C1 segment of cervical spinal cord (tissue), 14 donors: ENCODE measurements around the gene ID3.

Experiments used
- DNase-seq, 14 donors: peaks; one replicate each; lab custom pipeline; 2025; lab: John Stamatoyannopoulos, UW

ID3 gene

GRCh38 chr1:23527900-23528249, 31.4 kb downstream of the ID3 start:
- DNase-seq = no peak

- DNase-seq = no peak
Measured at GRCh38 chr1:23527366-23527765, 31.9 kb downstream of the ID3 start.

GRCh38 chr1:23526329-23527041, 32.8 kb downstream of the ID3 start:
- DNase-seq = no peak

GRCh38 chr1:23525558-23526250, 33.6 kb downstream of the ID3 start:
- no peak for DNase-seq

DNA sequence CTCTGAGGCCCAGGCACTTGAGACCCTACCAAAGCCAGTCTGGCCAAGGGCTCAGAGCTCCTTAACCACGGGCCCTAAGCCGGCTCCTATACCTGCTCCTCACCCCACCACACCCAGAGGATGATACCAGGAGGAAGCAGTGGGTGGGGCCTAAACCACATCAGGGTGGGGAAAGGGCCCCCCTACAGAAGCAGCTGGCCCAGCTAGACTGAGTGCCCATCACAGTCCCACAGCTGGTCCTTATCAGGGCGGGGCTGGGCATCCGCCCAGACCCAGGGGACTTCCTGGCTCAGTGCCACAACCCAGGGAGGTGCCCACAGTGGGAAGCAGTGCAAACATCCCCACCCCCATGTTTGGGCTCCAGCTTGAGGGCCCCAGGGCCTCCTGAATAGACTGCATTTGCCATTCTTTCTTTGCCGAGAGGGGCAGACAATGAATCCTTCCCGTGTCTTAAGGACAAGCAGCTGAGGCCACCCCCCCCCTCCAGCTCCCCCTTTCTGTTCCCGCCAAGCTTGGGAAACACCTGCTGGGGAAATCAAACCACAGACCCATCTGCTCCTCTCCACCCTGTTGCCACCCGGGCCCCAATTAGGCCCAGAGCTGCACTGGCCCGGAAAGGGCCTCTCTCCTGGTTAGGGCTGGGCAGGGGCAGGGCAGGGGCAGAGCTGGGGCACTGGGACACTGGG, 34.4 kb downstream of the ID3 start:
- DNase-seq = no peak

GRCh38 chr1:23524163-23524562, 35.1 kb downstream of the ID3 start:
- no peak for DNase-seq

DNA sequence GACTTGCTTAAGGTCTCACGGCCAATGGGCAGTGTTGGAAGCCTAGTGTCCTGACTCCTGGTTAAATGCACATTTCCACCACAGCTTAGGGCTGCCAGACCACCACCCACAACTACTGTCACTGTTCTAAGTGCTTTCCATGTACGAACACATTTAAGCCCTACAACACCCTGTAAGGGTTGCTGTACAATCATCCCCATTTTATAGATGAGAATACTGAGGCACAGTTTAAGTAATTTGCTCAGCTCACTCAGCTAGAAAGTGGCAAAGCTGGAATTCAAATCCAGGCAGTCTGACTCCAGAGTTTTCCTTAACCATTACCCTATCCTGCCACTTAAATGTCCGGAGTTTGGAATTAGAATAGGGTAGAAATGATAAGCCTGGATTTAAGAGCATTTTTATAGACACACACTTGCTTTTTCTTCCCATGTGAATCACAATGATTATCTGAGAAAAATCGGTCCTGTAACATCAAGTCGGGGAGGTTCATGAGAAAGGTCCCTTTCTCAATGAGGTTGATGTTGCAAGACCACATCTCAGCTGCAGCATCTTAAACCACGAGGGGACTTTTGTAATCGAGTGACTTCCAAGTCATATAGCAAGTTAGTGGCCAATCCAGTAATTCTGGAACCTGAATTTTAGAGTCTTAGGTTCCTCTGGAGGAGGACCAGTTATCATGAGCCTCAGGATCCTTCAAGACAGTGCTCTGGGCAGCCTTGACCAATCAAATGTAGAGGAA, 36.9 kb downstream of the ID3 start:
- no peak for DNase-seq

GRCh38 chr1:23521588-23521987, 37.7 kb downstream of the ID3 start:
- no peak for DNase-seq

- no peak for DNase-seq
Measured at GRCh38 chr1:23517581-23517980, 41.7 kb downstream of the ID3 start.

- DNase-seq = no peak
Measured at GRCh38 chr1:23515905-23516304, 43.4 kb downstream of the ID3 start.

- DNase-seq = no peak
Measured at GRCh38 chr1:23514111-23514679, 45.1 kb downstream of the ID3 start.

DNA sequence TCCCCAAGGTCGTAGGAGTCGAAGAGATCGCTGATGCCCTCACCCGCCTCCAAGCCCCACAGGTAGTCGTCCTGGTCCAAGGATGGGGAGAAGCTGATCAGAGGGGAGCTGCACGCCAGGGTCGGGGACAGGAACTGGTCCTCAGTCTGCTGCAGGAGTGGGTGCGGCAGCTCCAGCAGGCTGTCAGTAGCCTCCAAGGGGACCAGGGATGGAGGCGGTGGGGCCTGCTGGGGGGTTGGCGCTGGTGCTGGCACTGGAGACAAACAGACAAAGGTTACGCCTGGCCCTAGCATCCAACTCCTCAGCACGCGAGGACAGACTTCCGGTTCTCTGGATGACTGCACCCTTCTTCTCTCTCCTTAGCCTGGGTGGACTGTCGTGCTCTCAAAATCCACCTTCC, 49.4 kb downstream of the ID3 start:
- DNase-seq = no peak
